ENCODE measurements around the gene LASP1.
A peak's percentile ranks its signal among the peaks of the same experiment; 100 is the strongest.

The LASP1 gene

DNA sequence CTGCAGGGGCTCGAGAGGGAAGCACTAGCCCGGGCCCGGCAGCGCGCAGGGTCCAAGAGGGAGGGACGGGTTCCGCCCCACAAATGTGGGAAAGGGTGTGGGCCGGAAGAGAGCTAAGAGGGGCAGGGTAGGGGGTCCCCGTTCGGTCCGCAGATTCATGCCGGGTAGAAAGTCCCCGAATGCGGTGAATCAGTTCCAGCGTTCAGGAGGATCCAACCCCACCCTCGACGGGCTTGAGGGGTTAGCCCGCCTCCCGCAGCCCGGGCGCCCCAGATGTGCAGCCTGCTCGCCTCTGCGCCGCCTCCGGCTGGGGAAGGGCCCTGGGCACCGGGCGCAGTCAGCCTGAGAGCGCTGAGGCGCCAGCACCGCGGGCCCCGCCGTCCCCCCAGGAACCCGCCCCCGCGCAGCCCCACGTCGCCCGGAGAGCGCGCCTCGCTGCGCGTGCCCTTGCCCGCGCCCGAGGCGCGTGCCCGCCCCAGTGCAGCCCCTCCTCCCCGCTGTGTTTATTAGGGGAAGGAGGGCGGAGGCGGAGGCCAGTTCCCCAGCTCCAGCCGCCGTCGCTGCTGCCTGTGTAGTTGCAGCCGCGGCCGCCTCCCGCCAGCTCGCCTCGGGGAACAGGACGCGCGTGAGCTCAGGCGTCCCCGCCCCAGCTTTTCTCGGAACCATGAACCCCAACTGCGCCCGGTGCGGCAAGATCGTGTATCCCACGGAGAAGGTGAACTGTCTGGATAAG lies at the start of gene LASP1:
LASP1 (plus strand) TSS at position 533 of the 733 bp plus-strand sequence; CDS start at position 665, 132 bp downstream.
- ChIA-PET CTCF (interaction anchor here (0.6 to 1.0 kb wide), 4 partner anchors 26 to 730 kb away, joined by 3 to 6 read pairs (median 4); no protein-coding TSS in a partner anchor), POLR2A (ENCODE audit: low non-redundant PET) (interaction anchor here (0.6 to 2.0 kb wide), 4 partner anchors 14 to 284 kb away, joined by 3 to 13 read pairs (median 4); partner anchors contain the start of gene RPL23)
- peak; percentile 91 for DNase-seq (ENCODE audit: low spot score)
- no peak for TF ChIP-seq CTCF (conservative IDR thresholded peaks at IDR 0.05; ENCODE audit: low read depth)
- peak within 1 kb of the TSS; percentile 98 for H3K27ac ChIP-seq

DNA sequence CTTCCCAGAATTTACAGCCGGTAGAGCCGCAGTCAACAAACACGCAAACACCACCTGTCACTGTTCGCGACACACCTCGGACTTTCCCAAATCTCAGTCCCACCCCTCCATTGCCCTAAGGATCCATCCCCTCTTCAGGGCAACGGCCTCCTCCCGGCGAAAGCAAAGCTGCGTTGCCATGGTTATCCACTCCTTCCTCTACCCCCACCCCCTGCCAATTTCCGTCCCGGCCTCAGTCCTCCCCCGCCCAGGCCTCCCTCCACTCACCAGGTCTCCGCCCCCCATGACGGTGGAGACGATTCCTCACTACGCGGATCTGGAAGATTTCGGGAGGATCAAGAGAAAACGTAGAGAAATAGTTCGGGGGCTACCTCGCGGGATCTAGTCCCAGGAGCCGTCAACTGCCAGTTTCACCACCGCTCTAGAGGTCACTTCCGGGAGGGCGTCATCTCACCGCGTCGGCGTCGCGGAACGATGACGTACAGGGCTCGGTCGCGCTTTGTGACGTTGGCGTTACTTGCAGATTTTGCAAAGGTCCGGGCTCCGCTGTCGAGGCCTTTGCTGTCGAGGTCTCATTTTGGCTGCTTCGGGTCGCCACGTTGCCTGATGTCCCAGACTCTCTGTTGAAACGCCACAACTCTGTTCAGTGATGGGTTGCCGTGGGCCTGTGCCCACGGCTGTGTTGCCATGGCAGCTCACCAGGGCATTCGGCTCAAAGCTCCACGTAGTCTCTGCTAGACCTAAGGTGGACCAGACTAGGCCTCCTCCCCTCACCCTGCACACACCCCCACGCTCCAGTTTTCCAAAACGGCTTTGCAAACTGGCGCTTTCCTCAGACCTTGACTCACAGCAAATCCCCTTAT lies 44.7 kb upstream of the LASP1 start, which contains the start of gene CWC25:
CWC25 (minus strand) TSS at position 423 of the 863 bp plus-strand sequence; CDS start at position 285, 138 bp downstream.
- peak within 1 kb of the TSS; percentile 91 for H3K27ac ChIP-seq
- TF ChIP-seq CTCF (conservative IDR thresholded peaks at IDR 0.05; ENCODE audit: low read depth): no peak
- ChIA-PET POLR2A (ENCODE audit: low non-redundant PET) (interaction anchor here (0.9 to 1.1 kb wide), 2 partner anchors 57 to 76 kb away, joined by 3 to 7 read pairs; no protein-coding TSS in a partner anchor), CTCF (no interaction called here)
- peak; percentile 89 for DNase-seq (ENCODE audit: low spot score)

DNA sequence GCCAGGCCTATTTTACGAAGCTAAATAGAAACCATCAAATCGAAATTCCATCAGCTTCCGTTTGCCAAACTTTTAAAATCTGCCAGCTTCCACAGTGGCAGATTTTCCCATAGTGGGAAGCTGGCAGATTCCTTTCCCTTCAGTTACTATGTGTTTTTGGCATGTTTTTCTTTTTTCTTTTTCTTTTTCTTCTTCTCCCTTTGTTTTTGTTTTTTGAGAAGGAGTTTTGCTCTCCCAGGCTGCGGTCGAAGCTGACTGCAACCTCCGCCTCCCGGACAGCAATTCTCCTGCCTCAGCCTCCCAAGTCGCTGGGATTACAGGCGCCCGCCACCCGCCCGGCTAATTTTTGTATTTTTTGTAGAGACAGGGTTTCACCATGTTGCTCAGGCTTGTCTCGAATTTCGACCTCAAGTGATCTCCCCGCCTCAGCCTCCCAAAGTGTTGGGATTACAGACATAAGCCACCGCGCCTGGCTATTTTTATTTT lies 44.1 kb upstream of the LASP1 start:
- no peak for DNase-seq (ENCODE audit: low spot score)
- POLR2A ChIA-PET (ENCODE audit: low non-redundant PET): interaction anchor here (0.9 to 1.1 kb wide), 2 partner anchors 56 to 75 kb away, joined by 3 to 7 read pairs; no protein-coding TSS in a partner anchor
- CTCF ChIA-PET: no interaction called here
- TF ChIP-seq CTCF (conservative IDR thresholded peaks at IDR 0.05; ENCODE audit: low read depth): no peak
- H3K27ac ChIP-seq: peak overlapping the region; percentile 91

- no peak for TF ChIP-seq CTCF (conservative IDR thresholded peaks at IDR 0.05; ENCODE audit: low read depth)
- peak overlapping the region; percentile 56 for H3K27ac ChIP-seq
- ChIA-PET POLR2A (ENCODE audit: low non-redundant PET) (interaction anchor here (0.7 kb wide), 1 partner anchor 31 kb away, joined by 9 read pairs; no protein-coding TSS in a partner anchor), CTCF (no interaction called here)
- DNase-seq (ENCODE audit: low spot score): no peak
These were observed 25.5 kb upstream of the LASP1 start for GRCh38 chr17:38844261-38844757.

GRCh38 chr17:38848557-38848891 lies 21.3 kb upstream of the LASP1 start:
- TF ChIP-seq CTCF (conservative IDR thresholded peaks at IDR 0.05; ENCODE audit: low read depth): no peak
- no peak for DNase-seq (ENCODE audit: low spot score)
- ChIA-PET CTCF (no interaction called here), POLR2A (ENCODE audit: low non-redundant PET) (interaction anchor here (0.5 to 0.6 kb wide), 3 partner anchors 21 to 235 kb away, joined by 3 to 5 read pairs (median 3); partner anchors contain the start of gene LASP1)
- peak overlapping the region; percentile 49 for H3K27ac ChIP-seq

Data from RWPE1 (cell line).